ENCODE results near the gene ACAT1.

GRCh38 chr11:108154591-108154990 lies 33.2 kb downstream of the ACAT1 start:
- no peak for TF ChIP-seq CTCF (conservative IDR thresholded peaks at IDR 0.05; ENCODE audit: low read length)
- no peak for TF ChIP-seq EZH2phosphoT487 (IDR thresholded peaks at IDR 0.05; ENCODE audit: borderline replicate concordance, low read depth, low read length)

All from OCI-LY7 (cell line).